Measurements from ENCODE around the gene C3orf85.
"Not testable (repeated sequence)": the region's sequence is repeated elsewhere in the genome, so short reads cannot be mapped to it uniquely, and the experiment has no call there.

The C3orf85 gene

GRCh38 chr3:109136523-109136922 lies at the start of gene C3orf85:
Gene C3orf85 (plus strand): TSS chr3:109136719. CDS start chr3:109136848, 129 bp downstream.
- no peak for DNase-seq

GRCh38 chr3:109089265-109089664 lies 47.3 kb upstream of the C3orf85 start:
- DNase-seq: no peak

GRCh38 chr3:109091846-109092245 lies 44.7 kb upstream of the C3orf85 start:
- no peak for DNase-seq

GRCh38 chr3:109093561-109093960 lies 43.0 kb upstream of the C3orf85 start:
- DNase-seq: no peak

- DNase-seq: no peak
Measured at GRCh38 chr3:109095166-109095565, 41.4 kb upstream of the C3orf85 start.

- DNase-seq: peak; percentile 75
Measured at GRCh38 chr3:109098079-109098644, 38.4 kb upstream of the C3orf85 start.

- DNase-seq: no peak
Measured at GRCh38 chr3:109109574-109109973, 26.9 kb upstream of the C3orf85 start.

- no peak for DNase-seq
Measured at GRCh38 chr3:109112946-109113760, 23.4 kb upstream of the C3orf85 start.

- DNase-seq: no peak
Measured at GRCh38 chr3:109114746-109115145, 21.8 kb upstream of the C3orf85 start.

GRCh38 chr3:109115451-109115850 lies 21.1 kb upstream of the C3orf85 start:
- DNase-seq: no peak

GRCh38 chr3:109116031-109116430 lies 20.5 kb upstream of the C3orf85 start:
- no peak for DNase-seq

- no peak for DNase-seq
Measured at GRCh38 chr3:109117939-109118338, 18.6 kb upstream of the C3orf85 start, which contains the start of gene MORC1. Gene MORC1 (minus strand): TSS chr3:109118134. CDS start chr3:109118059, 75 bp downstream.

GRCh38 chr3:109118584-109118983 lies 17.9 kb upstream of the C3orf85 start:
- peak; percentile 69 for DNase-seq

GRCh38 chr3:109122690-109123089 lies 13.8 kb upstream of the C3orf85 start:
- DNase-seq: peak; percentile 26

GRCh38 chr3:109125902-109126301 lies 10.6 kb upstream of the C3orf85 start:
- DNase-seq: peak; percentile 53

GRCh38 chr3:109127553-109127952 lies 9.0 kb upstream of the C3orf85 start:
- DNase-seq: no peak

- no peak for DNase-seq
Measured at GRCh38 chr3:109131276-109131675, 5.2 kb upstream of the C3orf85 start.

GRCh38 chr3:109132801-109133473 lies 3.6 kb upstream of the C3orf85 start:
- DNase-seq: peak; percentile 6

- not testable (repeated sequence) for DNase-seq
Measured at GRCh38 chr3:109133474-109133816, 3.1 kb upstream of the C3orf85 start.

GRCh38 chr3:109137761-109138160 lies 1.2 kb downstream of the C3orf85 start:
- peak; percentile 39 for DNase-seq

GRCh38 chr3:109140318-109140717 lies 3.8 kb downstream of the C3orf85 start:
- no peak for DNase-seq

- no peak for DNase-seq
Measured at GRCh38 chr3:109143646-109144045, 7.1 kb downstream of the C3orf85 start.

GRCh38 chr3:109149078-109149477 lies 12.6 kb downstream of the C3orf85 start:
- DNase-seq: no peak

- no peak for DNase-seq
Measured at GRCh38 chr3:109152320-109152719, 15.8 kb downstream of the C3orf85 start.

Measured in DMS53 (cell line).